Lower leg skin (tissue), 3 donors: ENCODE results near the gene LPXN.

Experiments used
- POLR2A ChIP-seq, 2 donors: fragments of 450-650 bp; IDR thresholded peaks; one replicate each; pipeline ENCODE4 v1.6.1; 2016 to 2017; ENCODE audit warnings: antibody characterized with exemption in 2 of 2, mild to moderate bottlenecking in 1 of 2, moderate library complexity in 1 of 2
- TF ChIP-seq, protein P1 (sequence below), 3 donors: fragments of 450-650 bp; IDR thresholded peaks; one replicate each; pipeline ENCODE4 v1.5.1; 2016; ENCODE audit warnings: antibody characterized with exemption in 3 of 3, mild to moderate bottlenecking in 3 of 3, moderate library complexity in 2 of 3

DNA sequence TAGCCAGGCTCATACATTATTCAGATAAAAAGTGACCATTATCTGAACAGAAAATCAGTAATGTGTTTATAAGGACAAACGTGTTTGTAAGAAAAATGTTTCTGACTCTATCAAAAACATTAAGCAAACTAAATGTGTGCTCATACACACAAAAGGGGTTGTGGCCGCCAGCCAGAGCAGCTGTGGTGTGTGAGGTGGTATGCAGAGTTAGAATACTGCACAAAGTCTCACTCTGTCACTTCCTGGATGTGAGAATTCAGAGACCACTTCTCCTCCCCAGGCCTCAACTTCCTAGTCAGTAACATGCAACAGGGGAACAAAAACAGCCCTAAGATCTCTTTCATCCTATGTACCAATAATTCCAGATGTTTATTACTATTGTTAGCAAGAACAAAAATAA is 77.2 kb downstream of the LPXN start:
- TF ChIP-seq, protein P1, sequence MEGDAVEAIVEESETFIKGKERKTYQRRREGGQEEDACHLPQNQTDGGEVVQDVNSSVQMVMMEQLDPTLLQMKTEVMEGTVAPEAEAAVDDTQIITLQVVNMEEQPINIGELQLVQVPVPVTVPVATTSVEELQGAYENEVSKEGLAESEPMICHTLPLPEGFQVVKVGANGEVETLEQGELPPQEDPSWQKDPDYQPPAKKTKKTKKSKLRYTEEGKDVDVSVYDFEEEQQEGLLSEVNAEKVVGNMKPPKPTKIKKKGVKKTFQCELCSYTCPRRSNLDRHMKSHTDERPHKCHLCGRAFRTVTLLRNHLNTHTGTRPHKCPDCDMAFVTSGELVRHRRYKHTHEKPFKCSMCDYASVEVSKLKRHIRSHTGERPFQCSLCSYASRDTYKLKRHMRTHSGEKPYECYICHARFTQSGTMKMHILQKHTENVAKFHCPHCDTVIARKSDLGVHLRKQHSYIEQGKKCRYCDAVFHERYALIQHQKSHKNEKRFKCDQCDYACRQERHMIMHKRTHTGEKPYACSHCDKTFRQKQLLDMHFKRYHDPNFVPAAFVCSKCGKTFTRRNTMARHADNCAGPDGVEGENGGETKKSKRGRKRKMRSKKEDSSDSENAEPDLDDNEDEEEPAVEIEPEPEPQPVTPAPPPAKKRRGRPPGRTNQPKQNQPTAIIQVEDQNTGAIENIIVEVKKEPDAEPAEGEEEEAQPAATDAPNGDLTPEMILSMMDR (IDR thresholded peaks at IDR 0.05): no peak
- no peak for TF ChIP-seq POLR2A (IDR thresholded peaks at IDR 0.05)
